Smooth muscle cell (in vitro differentiated cells): ENCODE data around the gene MEGF8. TPM values are rescaled to one million over a fixed set of nuclear protein-coding genes. Genes with fewer than 3 reads are reported as not detected.

Experiments
- DNase-seq: peaks from one replicate; lab custom pipeline; 2025; ENCODE audit not compliant: unreplicated experiment; lab: John Stamatoyannopoulos, UW
- H2AFZ ChIP-seq: fragments of 200-600 bp; sonication (generic); 2 replicates; pipeline ENCODE4 v1.6.0; 2016; ENCODE audit warnings: antibody characterized with exemption, low read depth, mild to moderate bottlenecking
- H3F3A ChIP-seq: fragments of 200-600 bp; sonication (generic); 2 replicates; pipeline ENCODE4 v1.6.0; 2017; ENCODE audit warnings: antibody characterized with exemption, low read depth
- H3K27ac ChIP-seq: fragments of 200-600 bp; sonication (generic); 2 replicates; pipeline ENCODE4 v1.5.1; 2016; ENCODE audit warnings: low read depth, mild to moderate bottlenecking
- H3K27me3 ChIP-seq: fragments of 200-600 bp; sonication (generic); 2 replicates; pipeline ENCODE4 v1.6.1; 2016; ENCODE audit warnings: low read depth, mild to moderate bottlenecking
- H3K36me3 ChIP-seq: fragments of 200-600 bp; sonication (generic); 2 replicates; pipeline ENCODE4 v1.5.1; 2016; ENCODE audit warnings: low read depth
- H3K4me1 ChIP-seq: fragments of 200-600 bp; sonication (generic); 2 replicates; pipeline ENCODE4 v1.5.1; 2016; ENCODE audit warnings: low read depth
- H3K4me2 ChIP-seq: fragments of 200-600 bp; sonication (generic); 2 replicates; pipeline ENCODE4 v1.6.0; 2016; ENCODE audit warnings: mild to moderate bottlenecking
- H3K4me3 ChIP-seq: fragments of 200-600 bp; sonication (generic); 2 replicates; pipeline ENCODE4 v1.5.1; 2016; ENCODE audit warnings: mild to moderate bottlenecking
- H3K79me2 ChIP-seq: fragments of 200-600 bp; sonication (generic); 2 replicates; pipeline ENCODE4 v1.6.0; 2016; ENCODE audit warnings: low read depth, mild to moderate bottlenecking
- H3K9ac ChIP-seq: fragments of 200-600 bp; sonication (generic); 2 replicates; pipeline ENCODE4 v1.6.0; 2016; ENCODE audit warnings: low read depth
- H3K9me3 ChIP-seq: fragments of 200-600 bp; sonication (generic); replicated peaks from 2 replicates; pipeline ENCODE4 v1.5.1; 2016; ENCODE audit warnings: low read depth
- H4K20me1 ChIP-seq: fragments of 200-600 bp; sonication (generic); 2 replicates; pipeline ENCODE4 v1.6.0; 2016; ENCODE audit warnings: low read depth
- CTCF ChIP-seq: fragments of 200-600 bp; sonication (generic); IDR thresholded peaks from 2 replicates; pipeline ENCODE4 v1.5.1; 2017; ENCODE audit warnings: borderline replicate concordance, mild to moderate bottlenecking, antibody characterized with exemption; ENCODE audit not compliant: insufficient read depth, poor library complexity, severe bottlenecking
- WGBS: methylation state at CpG from one replicate; pipeline ENCODE4 v1.1.7; 2016; ENCODE audit warnings: low lambda C conversion rate; 5-methylcytosine and 5-hydroxymethylcytosine counted together
- polyA plus RNA-seq: library from polyadenylated mRNA; unstranded; fragments of >200 nt; fragmentation: Nextera tagmentation; extraction: Ambion mirVana; gene quantifications from 2 replicates; pipeline ENCODE4 v1.2.1, GENCODE V29; 2016
- total RNA-seq: library from RNA; depleted of rRNA; stranded (reverse); fragments of >200 nt; gene quantifications from 2 replicates; pipeline ENCODE4 v1.2.3, GENCODE V29; 2014

MEGF8 gene
- total and polyA plus RNA-seq, 2 experiments from 2014 or later, result 8.2 to 16.4 TPM

- Histone ChIP-seq H3K27ac (no peak overlapping the region), H3K4me2 (no peak overlapping the region), H3K79me2 (peaks cover 4% of the 10 kb centered on the region), H3K9ac (no peak overlapping the region), H3K4me1 (peaks cover 2% of the 10 kb centered on the region), H3K36me3 (no peaks in the 10 kb centered on the region), H3K4me3 (no peak overlapping the region), H3K27me3 (no peaks in the 10 kb centered on the region), H3K9me3 (no peaks in the 10 kb centered on the region), H2AFZ (no peak overlapping the region), H3F3A (peaks cover 5% of the 10 kb centered on the region), H4K20me1 (peaks cover 47% of the 10 kb centered on the region)
- no peak for DNase-seq
- peak; percentile 51 for TF ChIP-seq CTCF
- 96% methylated on average over 23 of the region's 31 CpGs for WGBS
These were observed 34.7 kb upstream of the MEGF8 start for GRCh38 chr19:42290523-42291434.

- no peaks in the 10 kb centered on the region for H3K36me3 ChIP-seq
- H3K27me3 ChIP-seq, result no peaks in the 10 kb centered on the region
- DNase-seq, result no peak
- 84% methylated on average over 9 of the region's 9 CpGs for WGBS
- H3K4me1 ChIP-seq, result no peaks in the 10 kb centered on the region
- no peak overlapping the region for H3K4me3 ChIP-seq
- H3K79me2 ChIP-seq, result no peaks in the 10 kb centered on the region
- H4K20me1 ChIP-seq, result peaks cover 42% of the 10 kb centered on the region
- peaks cover 8% of the 10 kb centered on the region for H3F3A ChIP-seq
- TF ChIP-seq CTCF, result no peak
- no peak overlapping the region for H3K4me2 ChIP-seq
- no peak overlapping the region for H2AFZ ChIP-seq
- no peak overlapping the region for H3K27ac ChIP-seq
- no peaks in the 10 kb centered on the region for H3K9me3 ChIP-seq
- no peak overlapping the region for H3K9ac ChIP-seq
These were observed 34.0 kb upstream of the MEGF8 start for GRCh38 chr19:42291435-42291810.

DNA sequence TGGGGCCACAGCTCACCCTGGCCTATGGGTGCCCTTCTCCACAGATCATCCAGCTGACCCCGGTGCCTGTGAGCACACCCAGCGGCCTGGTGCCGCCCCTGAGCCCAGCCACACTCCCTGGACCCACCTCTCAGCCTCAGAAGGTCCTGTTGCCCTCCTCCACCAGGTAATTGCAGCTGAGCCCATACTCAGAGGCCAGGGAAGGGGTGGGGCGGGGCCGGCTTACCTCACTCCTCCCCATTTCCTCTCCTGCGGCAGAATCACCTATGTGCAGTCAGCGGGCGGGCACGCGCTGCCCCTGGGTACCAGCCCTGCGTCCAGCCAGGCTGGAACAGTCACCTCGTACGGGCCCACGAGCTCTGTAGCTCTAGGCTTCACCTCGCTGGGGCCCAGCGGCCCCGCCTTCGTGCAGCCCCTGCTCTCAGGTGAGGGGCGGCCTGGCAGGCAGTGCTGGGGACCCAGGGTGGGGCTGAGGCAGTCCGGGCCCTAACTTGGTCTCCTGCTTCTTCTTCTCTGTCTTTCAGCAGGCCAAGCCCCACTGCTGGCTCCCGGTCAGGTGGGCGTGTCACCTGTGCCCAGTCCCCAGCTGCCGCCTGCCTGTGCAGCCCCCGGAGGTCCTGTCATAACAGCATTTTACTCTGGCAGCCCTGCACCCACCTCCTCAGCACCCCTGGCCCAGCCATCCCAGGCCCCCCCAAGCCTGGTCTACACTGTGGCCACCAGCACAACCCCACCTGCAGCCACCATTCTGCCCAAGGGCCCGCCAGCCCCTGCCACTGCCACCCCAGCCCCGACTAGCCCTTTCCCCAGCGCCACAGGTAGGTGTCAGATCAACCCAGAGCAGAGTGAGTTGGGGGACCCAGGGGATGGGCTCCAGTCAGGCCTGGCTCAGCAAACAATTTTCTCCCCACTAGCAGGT lies 33.1 kb upstream of the MEGF8 start:
- 92% methylated on average over 27 of the region's 27 CpGs for WGBS
- no peak overlapping the region for H3K27ac ChIP-seq
- no peak for DNase-seq
- no peaks in the 10 kb centered on the region for H3K36me3 ChIP-seq
- TF ChIP-seq CTCF, result no peak
- no peaks in the 10 kb centered on the region for H3K9me3 ChIP-seq
- no peaks in the 10 kb centered on the region for H3K27me3 ChIP-seq
- H3K4me3 ChIP-seq, result no peak overlapping the region
- H3K9ac ChIP-seq, result no peak overlapping the region
- H3F3A ChIP-seq, result peaks cover 12% of the 10 kb centered on the region
- H4K20me1 ChIP-seq, result peaks cover 34% of the 10 kb centered on the region
- no peaks in the 10 kb centered on the region for H3K4me1 ChIP-seq
- no peak overlapping the region for H3K4me2 ChIP-seq
- no peaks in the 10 kb centered on the region for H3K79me2 ChIP-seq
- no peak overlapping the region for H2AFZ ChIP-seq
